SK-N-SH treated with all-trans-retinoic acid at 6 μM for 48 hours (cell line): ENCODE measurements around the gene LSM10.

Experiments used
- ARNTL ChIP-seq: fragments of 450-650 bp; formaldehyde crosslinking; IDR thresholded peaks from 2 replicates; pipeline ENCODE4 v1.5.0; 2020; ENCODE audit warnings: low read depth, mild to moderate bottlenecking, moderate library complexity, borderline replicate concordance
- CREB5 ChIP-seq: fragments of 250-450 bp; sonication (Bioruptor Pico); IDR thresholded peaks from 2 replicates; pipeline ENCODE4 v1.5.1; 2020; ENCODE audit warnings: low read depth, mild to moderate bottlenecking, moderate library complexity
- OSR1 ChIP-seq: fragments of 250-450 bp; sonication (Bioruptor Pico); IDR thresholded peaks from 2 replicates; pipeline ENCODE4 v1.8.0; 2022; ENCODE audit warnings: moderate library complexity, mild to moderate bottlenecking, inconsistent platforms
- PATZ1 ChIP-seq: fragments of 250-450 bp; sonication (Bioruptor Pico); IDR thresholded peaks from 2 replicates; pipeline ENCODE4 v1.8.0; 2020; ENCODE audit warnings: mild to moderate bottlenecking, moderate library complexity, borderline replicate concordance
- PPARA ChIP-seq: fragments of 250-450 bp; sonication (Bioruptor Pico); IDR thresholded peaks from 2 replicates; pipeline ENCODE4 v1.5.0; 2020; ENCODE audit warnings: mild to moderate bottlenecking, borderline replicate concordance
- SNAI2 ChIP-seq: fragments of 250-450 bp; sonication (Bioruptor Pico); IDR thresholded peaks from 2 replicates; pipeline ENCODE4 v1.5.0; 2020; ENCODE audit warnings: mild to moderate bottlenecking, moderate library complexity
- TCF4 ChIP-seq: fragments of 250-450 bp; sonication (Bioruptor Pico); IDR thresholded peaks from 2 replicates; pipeline ENCODE4 v1.8.0; 2021; ENCODE audit warnings: mild to moderate bottlenecking, moderate library complexity, borderline replicate concordance
- TOX ChIP-seq: fragments of 250-450 bp; sonication (Bioruptor Pico); IDR thresholded peaks from 2 replicates; pipeline ENCODE4 v1.8.0; 2021; ENCODE audit warnings: mild to moderate bottlenecking, moderate library complexity, borderline replicate concordance
- TSHZ2 ChIP-seq: fragments of 250-450 bp; sonication (Bioruptor Pico); IDR thresholded peaks from 2 replicates; pipeline ENCODE4 v1.5.0; 2020; ENCODE audit warnings: mild to moderate bottlenecking, moderate library complexity
- ZC3H10 ChIP-seq: fragments of 250-450 bp; sonication (Bioruptor Pico); IDR thresholded peaks from 2 replicates; pipeline ENCODE4 v1.5.1; 2021; ENCODE audit warnings: mild to moderate bottlenecking, moderate library complexity
- ZFP3 ChIP-seq: fragments of 250-450 bp; sonication (Bioruptor Pico); IDR thresholded peaks from 2 replicates; pipeline ENCODE4 v1.5.0; 2020; ENCODE audit warnings: mild to moderate bottlenecking, moderate library complexity
- ZFP30 ChIP-seq: fragments of 450-650 bp; formaldehyde crosslinking; IDR thresholded peaks from 2 replicates; pipeline ENCODE4 v1.5.0; 2022; ENCODE audit warnings: mild to moderate bottlenecking, moderate library complexity
- ZNF8 ChIP-seq: fragments of 450-650 bp; formaldehyde crosslinking; IDR thresholded peaks from 2 replicates; pipeline ENCODE4 v1.5.0; 2020; ENCODE audit warnings: mild to moderate bottlenecking, moderate library complexity

- TF ChIP-seq TOX (CRISPR knock-in tag) (no peak), PPARA (CRISPR knock-in tag) (no peak), ZNF8 (CRISPR knock-in tag) (no peak), ZC3H10 (CRISPR knock-in tag) (no peak), PATZ1 (CRISPR knock-in tag) (no peak), ZFP30 (CRISPR knock-in tag) (no peak), ZFP3 (CRISPR knock-in tag) (no peak), CREB5 (CRISPR knock-in tag) (no peak), TSHZ2 (CRISPR knock-in tag) (no peak), SNAI2 (CRISPR knock-in tag) (no peak), TCF4 (CRISPR knock-in tag) (no peak), ARNTL (CRISPR knock-in tag) (no peak), OSR1 (CRISPR knock-in tag) (no peak)
Measured at GRCh38 chr1:36389261-36389660, 8.4 kb downstream of the LSM10 start.
